Measurements from ENCODE around the gene DUS4L.

DUS4L gene

GRCh38 chr7:107615910-107616680 lies 52.3 kb downstream of the DUS4L start:
- Histone ChIP-seq H3K79me2 (ENCODE audit: insufficient read depth, low read length) (no peaks in the 10 kb centered on the region), H3K9ac (ENCODE audit: low read depth, low read length) (no peak overlapping the region), H2AFZ (ENCODE audit: low read depth, low read length) (no peak overlapping the region), H3K27ac (ENCODE audit: low read length) (no peak overlapping the region), H3K4me3 (ENCODE audit: low read depth in 1 of 2, low read length in 2 of 2) (no peak overlapping the region), H3K9me3 (ENCODE audit: insufficient read depth, low read length, severe bottlenecking) (no peaks in the 10 kb centered on the region), H3K36me3 (ENCODE audit: insufficient read depth, low read length) (peaks cover 41% of the 10 kb centered on the region), H3K27me3 (ENCODE audit: insufficient read depth, low read length, poor library complexity) (no peaks in the 10 kb centered on the region), H3K4me2 (ENCODE audit: insufficient read depth, low read length) (no peak overlapping the region), H3K4me1 (ENCODE audit: insufficient read depth, low read length) (no peaks in the 10 kb centered on the region), H4K20me1 (ENCODE audit: insufficient read depth, low read length) (no peaks in the 10 kb centered on the region)
- ATAC-seq (ENCODE audit: insufficient read depth, low read depth), result no peak
- DNase-seq, result no peak
- TF ChIP-seq CTCF (IDR thresholded peaks at IDR 0.05; ENCODE audit: borderline replicate concordance, extremely low read depth, low read length, poor library complexity, severe bottlenecking), result no peak
- no peak for TF ChIP-seq EZH2 (IDR thresholded peaks at IDR 0.05; ENCODE audit: borderline replicate concordance, low read depth, low read length, severe bottlenecking)

GRCh38 chr7:107622429-107622828 lies 58.7 kb downstream of the DUS4L start:
- H3K36me3 ChIP-seq (ENCODE audit: insufficient read depth, low read length), result peaks cover 27% of the 10 kb centered on the region
- no peaks in the 10 kb centered on the region for H3K4me1 ChIP-seq (ENCODE audit: insufficient read depth, low read length)
- no peaks in the 10 kb centered on the region for H3K9me3 ChIP-seq (ENCODE audit: insufficient read depth, low read length, severe bottlenecking)
- H3K27ac ChIP-seq (ENCODE audit: low read length), result no peak overlapping the region
- H3K27me3 ChIP-seq (ENCODE audit: insufficient read depth, low read length, poor library complexity), result no peaks in the 10 kb centered on the region
- no peak for DNase-seq
- no peaks in the 10 kb centered on the region for H3K79me2 ChIP-seq (ENCODE audit: insufficient read depth, low read length)
- H3K4me2 ChIP-seq (ENCODE audit: insufficient read depth, low read length), result no peak overlapping the region
- no peaks in the 10 kb centered on the region for H4K20me1 ChIP-seq (ENCODE audit: insufficient read depth, low read length)
- no peak overlapping the region for H2AFZ ChIP-seq (ENCODE audit: low read depth, low read length)
- H3K4me3 ChIP-seq (ENCODE audit: low read depth in 1 of 2, low read length in 2 of 2), result no peak overlapping the region
- ATAC-seq (ENCODE audit: insufficient read depth, low read depth), result no peak
- TF ChIP-seq CTCF (IDR thresholded peaks at IDR 0.05; ENCODE audit: borderline replicate concordance, extremely low read depth, low read length, poor library complexity, severe bottlenecking) (no peak), EZH2 (IDR thresholded peaks at IDR 0.05; ENCODE audit: borderline replicate concordance, low read depth, low read length, severe bottlenecking) (no peak)
- H3K9ac ChIP-seq (ENCODE audit: low read depth, low read length), result no peak overlapping the region

GRCh38 chr7:107622894-107623293 lies 59.1 kb downstream of the DUS4L start:
- Histone ChIP-seq H3K4me1 (ENCODE audit: insufficient read depth, low read length) (no peaks in the 10 kb centered on the region), H3K4me2 (ENCODE audit: insufficient read depth, low read length) (no peak overlapping the region), H3K9ac (ENCODE audit: low read depth, low read length) (no peak overlapping the region), H4K20me1 (ENCODE audit: insufficient read depth, low read length) (no peaks in the 10 kb centered on the region), H3K4me3 (ENCODE audit: low read depth in 1 of 2, low read length in 2 of 2) (no peak overlapping the region), H3K27me3 (ENCODE audit: insufficient read depth, low read length, poor library complexity) (no peaks in the 10 kb centered on the region), H3K9me3 (ENCODE audit: insufficient read depth, low read length, severe bottlenecking) (no peaks in the 10 kb centered on the region), H3K79me2 (ENCODE audit: insufficient read depth, low read length) (no peaks in the 10 kb centered on the region), H2AFZ (ENCODE audit: low read depth, low read length) (no peak overlapping the region), H3K36me3 (ENCODE audit: insufficient read depth, low read length) (peaks cover 22% of the 10 kb centered on the region), H3K27ac (ENCODE audit: low read length) (no peak overlapping the region)
- ATAC-seq (ENCODE audit: insufficient read depth, low read depth) (no peak), DNase-seq (no peak)
- TF ChIP-seq EZH2 (IDR thresholded peaks at IDR 0.05; ENCODE audit: borderline replicate concordance, low read depth, low read length, severe bottlenecking) (no peak), CTCF (IDR thresholded peaks at IDR 0.05; ENCODE audit: borderline replicate concordance, extremely low read depth, low read length, poor library complexity, severe bottlenecking) (no peak)
